Gastrocnemius medialis (tissue), 4 donors: ENCODE results near the gene NCOA3.

Experiments
- CTCF ChIP-seq, 5 experiments: fragments of 450-650 bp in 3 of 5; fragments of 200-600 bp in 2 of 5; sonication (generic) in 2 of 5; IDR thresholded peaks in 4 of 5; conservative IDR thresholded peaks in 1 of 5; 1 replicate in 4 of 5; 2 replicates in 1 of 5; pipeline ENCODE4 v1.5.1; 2016 to 2019; ENCODE audit warnings: antibody characterized with exemption in 5 of 5, mild to moderate bottlenecking in 3 of 5, moderate library complexity in 3 of 5
- POLR2A ChIP-seq, 2 donors: fragments of 450-650 bp; IDR thresholded peaks; one replicate each; pipeline ENCODE4 v1.6.1; 2017; ENCODE audit warnings: antibody characterized with exemption in 2 of 2, mild to moderate bottlenecking in 2 of 2, moderate library complexity in 2 of 2

- TF ChIP-seq CTCF (IDR thresholded peaks at IDR 0.05 in 4 of 5, conservative IDR thresholded peaks at IDR 0.05 in 1 of 5) (no peak), POLR2A (IDR thresholded peaks at IDR 0.05) (no peak)
These were observed 7.8 kb upstream of the NCOA3 start for GRCh38 chr20:47493963-47494293.
